Heart left ventricle (tissue), 13 donors: ENCODE results near the gene ZNF277.

ENCODE experiments used
- POLR2A ChIP-seq, 2 donors: fragments of 450-650 bp; IDR thresholded peaks; one replicate each; pipeline ENCODE4 v1.6.1; 2017; ENCODE audit warnings: antibody characterized with exemption in 2 of 2, mild to moderate bottlenecking in 2 of 2, moderate library complexity in 2 of 2
- TF ChIP-seq, protein P1 (sequence below), 12 donors: fragments of 200-600 bp; sonication (generic) in 4 of 12; IDR thresholded peaks; one replicate each; pipeline versions ENCODE4 v1.5.0 to v1.8.0; 2018 to 2022; ENCODE audit warnings: antibody characterized with exemption in 12 of 12, mild to moderate bottlenecking in 5 of 12
- donor health status: ischemic (EF 13 %, LVEDD 7.1; RV severe dilation, severe dysfunction).
- donor health status: DM: no; HTN: yes; CAD: no.
- donor health status: DM: no; HTN: no; CAD: no.
- donor health status: ischemic (EF 25% LVEDD 6.9; RV normal size, moderate dysfunction).
- donor health status: ischemic (EF 25% LVEDD 5.7; RV mildly dilated, moderate dysfunction).
- donor health status: ischemic (EF 35%, LVEDD 5.7; RV mildly dilated, moderate dysfunction).
- donor health status: nonischemic (EF 11% LVEDD 7.7; RV severe dilation, severe dysfunction).
- donor health status: DM: yes; HTN: yes; CAD: no.
- donor health status: PGD.
- donor health status: ischemic (EF 29% LVEDD 5.4; RV normal size, mild dysfunction).
- donor health status: nonischemic (EF 23%, LVEDD 6.1; RV moderate dilation, normal function).

GRCh38 chr7:112252691-112253090, 46.2 kb downstream of the ZNF277 start:
- TF ChIP-seq POLR2A (IDR thresholded peaks at IDR 0.05) = no peak
- TF ChIP-seq, protein P1, sequence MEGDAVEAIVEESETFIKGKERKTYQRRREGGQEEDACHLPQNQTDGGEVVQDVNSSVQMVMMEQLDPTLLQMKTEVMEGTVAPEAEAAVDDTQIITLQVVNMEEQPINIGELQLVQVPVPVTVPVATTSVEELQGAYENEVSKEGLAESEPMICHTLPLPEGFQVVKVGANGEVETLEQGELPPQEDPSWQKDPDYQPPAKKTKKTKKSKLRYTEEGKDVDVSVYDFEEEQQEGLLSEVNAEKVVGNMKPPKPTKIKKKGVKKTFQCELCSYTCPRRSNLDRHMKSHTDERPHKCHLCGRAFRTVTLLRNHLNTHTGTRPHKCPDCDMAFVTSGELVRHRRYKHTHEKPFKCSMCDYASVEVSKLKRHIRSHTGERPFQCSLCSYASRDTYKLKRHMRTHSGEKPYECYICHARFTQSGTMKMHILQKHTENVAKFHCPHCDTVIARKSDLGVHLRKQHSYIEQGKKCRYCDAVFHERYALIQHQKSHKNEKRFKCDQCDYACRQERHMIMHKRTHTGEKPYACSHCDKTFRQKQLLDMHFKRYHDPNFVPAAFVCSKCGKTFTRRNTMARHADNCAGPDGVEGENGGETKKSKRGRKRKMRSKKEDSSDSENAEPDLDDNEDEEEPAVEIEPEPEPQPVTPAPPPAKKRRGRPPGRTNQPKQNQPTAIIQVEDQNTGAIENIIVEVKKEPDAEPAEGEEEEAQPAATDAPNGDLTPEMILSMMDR (IDR thresholded peaks at IDR 0.05) = no peak
